Upper lobe of right lung (tissue), 1 donor: ENCODE results near the gene WLS. TPM values are rescaled to one million over a fixed set of nuclear protein-coding genes. Genes with fewer than 3 reads are reported as not detected.

Experiments used
- ATAC-seq: fragments of 200-7000 bp; cut with Tn5 transposase; one replicate; pipeline ENCODE4 v1.9.1; 2020; ENCODE audit warnings: mild to moderate bottlenecking, moderate library complexity
- DNase-seq: peaks from one replicate; pipeline ENCODE4 v3.0.0-alpha.2; 2020
- H3K27ac ChIP-seq: fragments of 200-600 bp; one replicate; pipeline ENCODE4 v1.8.0; 2022
- H3K27me3 ChIP-seq: fragments of 200-600 bp; one replicate; pipeline ENCODE4 v1.8.0; 2022; ENCODE audit warnings: mild to moderate bottlenecking
- H3K36me3 ChIP-seq: fragments of 200-600 bp; one replicate; pipeline ENCODE4 v1.8.0; 2022
- H3K4me1 ChIP-seq: fragments of 200-600 bp; one replicate; pipeline ENCODE4 v1.8.0; 2022
- H3K4me3 ChIP-seq: fragments of 200-600 bp; one replicate; pipeline ENCODE4 v1.8.0; 2022; ENCODE audit warnings: mild to moderate bottlenecking
- H3K9me3 ChIP-seq: fragments of 200-600 bp; one replicate; pipeline ENCODE4 v1.8.0; 2022
- intact Hi-C: fragments of 100-400 bp; cut with DNase I; formaldehyde crosslinking; loops from one replicate; pipeline ENCODE4 v1.11.0; 2022
- total RNA-seq: library from RNA; stranded (reverse); fragmentation: NEBNext Ultra II Directional; extraction: Animal tissue kit (Norgen Biotek cat#: 25700); gene quantifications from one replicate; pipeline ENCODE4 v1.2.1, GENCODE V29; 2021
- TF ChIP-seq, protein P1 (sequence below): fragments of 200-600 bp; IDR thresholded peaks from one replicate; pipeline ENCODE4 v1.8.0; 2022; ENCODE audit warnings: antibody characterized with exemption
- donor health status: DM: no; HTN: yes; CAD: no; lungs with severe emphysema.

Gene WLS
- total RNA-seq, 1 donor from 2014 or later: 89.8 TPM

DNA sequence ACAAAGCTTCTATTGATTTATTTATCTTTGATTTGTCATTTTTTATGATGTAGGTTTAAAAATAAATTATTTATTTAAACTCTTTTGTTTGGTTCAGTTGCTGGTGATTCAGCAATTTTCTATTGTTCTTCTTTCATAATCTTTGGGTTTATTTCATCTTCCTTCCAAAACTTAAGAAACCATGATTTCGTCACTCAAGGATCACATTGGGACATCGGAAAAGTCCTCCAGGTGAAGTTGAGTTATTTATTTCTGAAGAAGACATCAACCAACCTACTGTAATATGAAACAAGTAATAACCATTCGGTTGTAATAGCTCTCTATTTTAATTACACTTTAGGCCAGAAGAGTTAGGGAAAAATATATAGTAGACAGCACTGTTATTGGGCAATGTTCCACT lies 23.0 kb upstream of the WLS start:
- Histone ChIP-seq H3K27me3 (no peaks in the 10 kb centered on the region), H3K4me3 (no peak overlapping the region), H3K4me1 (no peaks in the 10 kb centered on the region), H3K27ac (no peak overlapping the region), H3K9me3 (no peaks in the 10 kb centered on the region), H3K36me3 (no peaks in the 10 kb centered on the region)
- DNase-seq: no peak
- intact Hi-C loops: no loop called here
- no peak for ATAC-seq
- TF ChIP-seq, protein P1, sequence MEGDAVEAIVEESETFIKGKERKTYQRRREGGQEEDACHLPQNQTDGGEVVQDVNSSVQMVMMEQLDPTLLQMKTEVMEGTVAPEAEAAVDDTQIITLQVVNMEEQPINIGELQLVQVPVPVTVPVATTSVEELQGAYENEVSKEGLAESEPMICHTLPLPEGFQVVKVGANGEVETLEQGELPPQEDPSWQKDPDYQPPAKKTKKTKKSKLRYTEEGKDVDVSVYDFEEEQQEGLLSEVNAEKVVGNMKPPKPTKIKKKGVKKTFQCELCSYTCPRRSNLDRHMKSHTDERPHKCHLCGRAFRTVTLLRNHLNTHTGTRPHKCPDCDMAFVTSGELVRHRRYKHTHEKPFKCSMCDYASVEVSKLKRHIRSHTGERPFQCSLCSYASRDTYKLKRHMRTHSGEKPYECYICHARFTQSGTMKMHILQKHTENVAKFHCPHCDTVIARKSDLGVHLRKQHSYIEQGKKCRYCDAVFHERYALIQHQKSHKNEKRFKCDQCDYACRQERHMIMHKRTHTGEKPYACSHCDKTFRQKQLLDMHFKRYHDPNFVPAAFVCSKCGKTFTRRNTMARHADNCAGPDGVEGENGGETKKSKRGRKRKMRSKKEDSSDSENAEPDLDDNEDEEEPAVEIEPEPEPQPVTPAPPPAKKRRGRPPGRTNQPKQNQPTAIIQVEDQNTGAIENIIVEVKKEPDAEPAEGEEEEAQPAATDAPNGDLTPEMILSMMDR: no peak

DNA sequence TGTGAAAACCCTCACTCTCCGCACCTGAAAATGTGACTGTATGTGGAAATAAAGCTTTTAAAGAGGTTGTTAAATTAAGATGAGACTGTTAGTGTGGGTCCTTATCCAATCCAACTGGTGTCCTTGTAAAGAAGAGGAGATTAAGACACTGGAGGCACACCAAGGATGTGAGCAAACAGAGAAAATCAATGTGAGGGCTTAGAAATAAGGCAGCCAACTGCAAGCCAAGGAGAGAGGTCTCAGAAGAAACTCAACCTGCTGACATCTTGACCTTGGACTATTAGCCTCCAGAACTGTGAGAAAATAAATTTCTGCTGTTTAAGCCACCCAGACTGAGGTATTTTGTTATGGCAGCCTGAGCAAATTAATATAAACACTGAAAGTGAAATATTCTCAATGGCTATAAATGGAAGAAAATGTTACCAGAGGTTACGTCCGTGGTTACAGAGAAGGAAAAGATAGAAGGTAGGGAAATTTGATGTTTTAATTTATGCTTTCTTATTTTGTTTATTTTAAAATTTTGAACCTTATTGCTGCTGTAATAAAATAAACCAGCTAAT lies 22.4 kb upstream of the WLS start:
- Histone ChIP-seq H3K36me3 (no peaks in the 10 kb centered on the region), H3K9me3 (no peaks in the 10 kb centered on the region), H3K4me1 (no peaks in the 10 kb centered on the region), H3K27me3 (no peaks in the 10 kb centered on the region), H3K4me3 (no peak overlapping the region), H3K27ac (no peak overlapping the region)
- TF ChIP-seq, protein P1: no peak
- DNase-seq (no peak), ATAC-seq (no peak)
- intact Hi-C loops: no loop called here

DNA sequence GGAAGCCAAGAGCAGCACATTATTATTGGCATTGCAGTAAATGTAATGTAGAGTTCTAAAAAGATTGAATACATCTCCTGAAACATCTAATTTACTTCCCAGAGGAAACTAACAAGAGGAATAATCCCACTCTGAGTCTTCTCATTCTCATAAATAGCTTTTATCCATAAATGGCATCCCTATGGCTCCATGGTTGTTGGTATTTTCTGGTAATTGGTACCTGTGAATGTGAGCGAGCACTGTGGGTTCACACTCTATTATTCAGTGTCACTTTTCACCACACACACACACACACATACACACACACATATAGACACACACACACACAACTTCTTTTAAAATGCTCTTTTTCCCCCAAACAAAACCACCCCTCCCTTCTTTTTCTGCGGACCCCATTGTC lies 4.7 kb upstream of the WLS start:
- H3K9me3 ChIP-seq: no peaks in the 10 kb centered on the region
- H3K27ac ChIP-seq: no peak overlapping the region
- DNase-seq: no peak
- no peak for ATAC-seq
- no peaks in the 10 kb centered on the region for H3K36me3 ChIP-seq
- intact Hi-C loops: no loop called here
- TF ChIP-seq, protein P1: no peak
- no peaks in the 10 kb centered on the region for H3K4me1 ChIP-seq
- no peaks in the 10 kb centered on the region for H3K27me3 ChIP-seq
- H3K4me3 ChIP-seq: no peak overlapping the region

DNA sequence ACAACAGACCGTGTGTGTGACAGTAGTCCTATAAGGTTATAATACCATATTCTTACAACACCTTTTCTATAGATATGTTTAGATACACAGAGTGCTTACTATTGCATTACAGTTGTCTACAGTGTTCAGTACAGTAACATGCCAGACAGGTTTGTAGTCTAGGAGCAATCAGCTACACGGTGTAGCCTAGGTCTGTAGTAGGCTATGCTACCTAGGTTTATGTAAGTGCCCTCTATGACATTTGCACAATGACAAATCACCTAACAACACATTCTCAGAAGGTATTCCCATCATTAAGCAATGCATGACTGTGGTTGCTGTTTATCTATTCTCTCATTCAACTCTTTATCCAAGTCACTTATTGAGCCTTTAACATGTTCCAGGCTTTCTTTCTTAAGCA lies 1.8 kb upstream of the WLS start:
- H3K27me3 ChIP-seq: no peaks in the 10 kb centered on the region
- H3K27ac ChIP-seq: no peak overlapping the region
- H3K9me3 ChIP-seq: no peaks in the 10 kb centered on the region
- H3K4me1 ChIP-seq: no peaks in the 10 kb centered on the region
- TF ChIP-seq, protein P1: no peak
- ATAC-seq (no peak), DNase-seq (no peak)
- no peak overlapping the region for H3K4me3 ChIP-seq
- intact Hi-C loops: no loop called here
- H3K36me3 ChIP-seq: no peaks in the 10 kb centered on the region

DNA sequence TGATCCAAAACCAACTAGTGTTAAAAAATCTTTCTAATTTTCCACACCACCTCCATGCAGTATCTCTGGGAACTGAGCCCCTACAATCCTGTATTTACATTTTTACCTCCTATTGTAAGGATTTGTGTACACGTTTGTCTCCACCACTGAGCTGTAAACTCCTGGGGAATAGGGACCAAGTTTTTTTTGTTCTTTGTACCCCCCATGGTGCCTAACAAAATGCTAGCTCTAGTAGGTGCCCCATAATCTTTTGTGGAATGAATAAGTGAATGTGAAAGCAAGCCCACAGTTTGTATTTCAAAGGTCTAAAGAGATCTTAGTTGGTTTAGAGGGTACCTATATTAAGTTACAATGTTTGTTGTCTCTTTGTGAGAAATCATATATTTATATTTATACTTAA lies 879 bp upstream of the WLS start:
- Histone ChIP-seq H3K27me3 (no peaks in the 10 kb centered on the region), H3K36me3 (no peaks in the 10 kb centered on the region), H3K4me1 (no peaks in the 10 kb centered on the region), H3K9me3 (no peaks in the 10 kb centered on the region), H3K27ac (no peak overlapping the region), H3K4me3 (peak overlapping the region; percentile 77)
- no peak for DNase-seq
- intact Hi-C loops: no loop called here
- no peak for ATAC-seq
- TF ChIP-seq, protein P1: no peak
